Choroid plexus epithelial cell (primary cell): ENCODE data around the gene SPDL1.

Source experiments
- DNase-seq: peaks from one replicate; pipeline ENCODE4 v3.0.0-alpha.2; 2010; ENCODE audit warnings: low read depth
- H3K4me3 ChIP-seq: 2 replicates; pipeline ENCODE4 v1.5.1; 2011; ENCODE audit warnings: low read depth, mild to moderate bottlenecking, control low read depth, low read length, moderate library complexity
- TF ChIP-seq, protein P1 (sequence below): conservative IDR thresholded peaks from 2 replicates; pipeline ENCODE4 v1.5.1; 2011; ENCODE audit warnings: low read depth, mild to moderate bottlenecking, control low read depth, inconsistent platforms, low read length, moderate library complexity

Gene SPDL1

DNA sequence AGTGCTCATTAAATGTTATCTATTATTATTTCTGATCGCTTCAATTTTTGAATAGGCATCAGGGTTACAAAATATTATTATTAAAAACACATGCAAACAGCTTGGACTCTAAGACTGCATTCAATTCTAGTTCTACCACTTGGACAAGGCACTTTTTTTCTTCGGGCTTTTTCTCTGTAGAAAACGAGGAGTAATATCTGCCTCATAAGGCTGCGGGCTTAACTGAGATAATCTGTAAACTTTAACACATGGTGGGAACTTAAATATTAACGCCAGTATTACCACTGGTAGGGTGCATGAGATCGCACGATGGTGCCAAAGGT, 511 bp upstream of the SPDL1 start:
- H3K4me3 ChIP-seq = peak overlapping the region; percentile 86
- no peak for DNase-seq
- TF ChIP-seq, protein P1, sequence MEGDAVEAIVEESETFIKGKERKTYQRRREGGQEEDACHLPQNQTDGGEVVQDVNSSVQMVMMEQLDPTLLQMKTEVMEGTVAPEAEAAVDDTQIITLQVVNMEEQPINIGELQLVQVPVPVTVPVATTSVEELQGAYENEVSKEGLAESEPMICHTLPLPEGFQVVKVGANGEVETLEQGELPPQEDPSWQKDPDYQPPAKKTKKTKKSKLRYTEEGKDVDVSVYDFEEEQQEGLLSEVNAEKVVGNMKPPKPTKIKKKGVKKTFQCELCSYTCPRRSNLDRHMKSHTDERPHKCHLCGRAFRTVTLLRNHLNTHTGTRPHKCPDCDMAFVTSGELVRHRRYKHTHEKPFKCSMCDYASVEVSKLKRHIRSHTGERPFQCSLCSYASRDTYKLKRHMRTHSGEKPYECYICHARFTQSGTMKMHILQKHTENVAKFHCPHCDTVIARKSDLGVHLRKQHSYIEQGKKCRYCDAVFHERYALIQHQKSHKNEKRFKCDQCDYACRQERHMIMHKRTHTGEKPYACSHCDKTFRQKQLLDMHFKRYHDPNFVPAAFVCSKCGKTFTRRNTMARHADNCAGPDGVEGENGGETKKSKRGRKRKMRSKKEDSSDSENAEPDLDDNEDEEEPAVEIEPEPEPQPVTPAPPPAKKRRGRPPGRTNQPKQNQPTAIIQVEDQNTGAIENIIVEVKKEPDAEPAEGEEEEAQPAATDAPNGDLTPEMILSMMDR = no peak

GRCh38 chr5:169584998-169585451, 1.5 kb downstream of the SPDL1 start:
- H3K4me3 ChIP-seq = peak overlapping the region; percentile 86
- TF ChIP-seq, protein P1 = peak; percentile 6
- DNase-seq = no peak

- no peak for DNase-seq
- H3K4me3 ChIP-seq = no peak overlapping the region
- TF ChIP-seq, protein P1 = no peak
Measured at GRCh38 chr5:169590602-169591001, 7.0 kb downstream of the SPDL1 start.

DNA sequence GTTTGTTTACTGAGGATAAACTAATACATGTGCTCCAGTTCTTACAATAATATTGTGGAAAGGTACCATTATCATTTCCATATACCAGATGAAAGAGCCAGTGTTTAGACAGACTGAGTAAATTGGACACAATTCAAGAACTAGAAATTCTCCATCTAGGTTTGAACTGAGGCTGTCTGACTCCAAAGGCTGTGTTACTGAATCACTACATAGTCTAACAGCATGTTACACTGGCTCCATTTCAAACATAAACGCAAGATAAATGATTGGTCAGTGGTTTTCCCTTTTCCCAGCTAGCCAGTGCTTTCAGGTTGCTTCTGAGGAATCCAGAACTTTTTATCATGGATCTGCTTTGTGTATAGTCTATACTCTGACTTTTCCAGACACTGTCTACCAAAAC, 8.1 kb downstream of the SPDL1 start:
- TF ChIP-seq, protein P1 = no peak
- DNase-seq = peak; percentile 57
- no peak overlapping the region for H3K4me3 ChIP-seq

DNA sequence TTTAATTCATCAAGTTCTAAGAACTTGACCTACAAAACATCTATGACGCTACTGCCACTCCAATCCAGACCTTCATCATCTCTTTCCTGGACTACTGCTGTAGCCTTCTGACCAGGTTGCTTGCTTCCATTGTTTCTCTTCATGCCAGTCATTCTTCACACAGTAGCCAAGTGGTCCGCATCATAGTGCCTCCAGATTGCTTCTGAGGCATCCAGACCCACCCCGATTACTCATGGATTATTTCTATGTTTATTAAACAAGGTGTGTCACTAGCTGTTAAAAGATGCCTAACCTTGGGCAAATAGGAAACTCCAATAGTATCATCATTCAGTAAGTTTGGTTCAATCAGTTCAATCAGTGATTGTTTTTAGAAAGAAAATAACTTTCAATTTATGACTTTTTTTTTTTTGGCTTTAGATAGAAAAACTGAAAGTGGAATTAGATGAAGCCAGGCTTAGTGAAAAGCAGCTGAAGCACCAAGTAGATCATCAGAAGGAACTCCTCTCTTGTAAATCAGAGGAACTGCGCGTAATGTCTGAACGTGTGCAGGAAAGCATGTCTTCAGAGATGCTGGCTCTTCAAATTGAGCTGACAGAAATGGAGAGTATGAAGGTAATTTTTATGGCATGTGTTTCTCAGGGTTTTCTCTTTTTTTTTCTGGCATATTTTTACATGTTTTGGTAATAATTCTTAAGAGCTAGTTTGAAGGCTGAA, 9.5 kb downstream of the SPDL1 start:
- no peak overlapping the region for H3K4me3 ChIP-seq
- TF ChIP-seq, protein P1 = no peak
- no peak for DNase-seq

DNA sequence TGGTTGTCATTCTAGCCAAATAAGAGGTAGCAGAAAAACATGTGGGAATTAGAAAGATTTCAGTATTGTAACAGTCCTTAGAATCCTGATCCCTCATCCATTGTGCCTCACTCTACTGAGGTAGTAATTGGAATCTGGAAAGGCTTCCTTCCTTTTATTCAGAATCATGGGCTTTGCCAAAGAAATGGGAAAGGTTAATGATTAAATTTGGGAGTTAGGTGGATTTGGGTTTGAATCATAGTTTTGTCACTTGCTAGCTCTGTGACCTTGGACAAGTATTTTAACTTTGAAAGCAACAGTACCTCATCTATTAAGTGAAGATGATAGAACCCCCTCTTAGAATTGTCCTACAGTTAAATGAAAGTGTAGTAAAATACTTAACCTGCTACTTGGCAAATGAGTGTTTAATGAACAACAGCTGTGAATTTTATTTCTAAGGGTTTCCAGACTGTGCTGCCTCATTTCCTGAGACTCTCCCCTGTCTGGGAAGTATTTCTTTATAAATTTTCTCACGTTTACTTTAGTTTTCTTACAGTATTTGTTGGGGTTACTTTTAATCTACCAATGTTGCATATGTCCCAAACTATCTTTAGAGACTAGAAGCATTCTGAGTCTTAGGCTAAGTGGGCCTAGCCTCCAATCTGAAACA, 11.7 kb downstream of the SPDL1 start:
- no peak for DNase-seq
- TF ChIP-seq, protein P1 = no peak
- no peak overlapping the region for H3K4me3 ChIP-seq

GRCh38 chr5:169599451-169599850, 15.9 kb downstream of the SPDL1 start:
- TF ChIP-seq, protein P1 = peak; percentile 24
- DNase-seq = peak; percentile 53
- no peak overlapping the region for H3K4me3 ChIP-seq
